ENCODE measurements around the gene STMN3.
A peak's percentile ranks its signal among the peaks of the same experiment; 100 is the strongest.
"Not testable (repeated sequence)": the region's sequence is repeated elsewhere in the genome, so short reads cannot be mapped to it uniquely, and the experiment has no call there.

The STMN3 gene

DNA sequence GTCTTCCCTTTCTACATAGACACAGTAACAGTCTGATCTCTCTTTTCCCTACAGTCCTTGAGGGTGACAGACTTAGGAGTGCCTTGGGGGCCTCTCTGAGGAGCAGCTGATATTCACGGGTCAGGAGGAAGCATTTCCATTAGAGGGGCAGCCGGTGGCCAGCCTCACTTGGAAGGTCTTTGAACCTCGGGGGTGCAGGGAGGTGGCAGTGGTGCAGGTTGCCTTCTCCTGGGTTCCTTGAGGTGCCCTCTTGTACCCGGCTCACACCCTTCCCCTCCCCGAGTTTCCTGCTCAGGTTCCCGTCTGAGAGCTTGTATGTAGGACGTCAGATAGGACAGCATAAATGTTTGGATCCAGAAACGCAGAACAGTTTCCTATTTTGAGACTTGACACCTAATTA, 7.4 kb upstream of the STMN3 start:
- peaks cover 18% of the 10 kb centered on the region for H3K4me1 ChIP-seq (ENCODE audit: control insufficient read depth, insufficient read depth, low read length)
- no peaks in the 10 kb centered on the region for H3K9me3 ChIP-seq (ENCODE audit: control insufficient read depth in 2 of 2, low read length in 2 of 2)
- no peaks in the 10 kb centered on the region for H3K27me3 ChIP-seq (ENCODE audit: control insufficient read depth in 1 of 2, insufficient read depth in 2 of 2, low read length in 2 of 2)
- no peak overlapping the region for H3K27ac ChIP-seq (ENCODE audit: low read length)
- no peak overlapping the region for H3K9ac ChIP-seq (ENCODE audit: low read length in 2 of 2)
- H3K4me3 ChIP-seq (ENCODE audit: low read length in 2 of 2), result no peak overlapping the region
- peaks cover 16 to 22% of the 10 kb centered on the region in 2 donors for H3K36me3 ChIP-seq (ENCODE audit: control insufficient read depth in 2 of 2, insufficient read depth in 2 of 2, low read length in 2 of 2)

DNA sequence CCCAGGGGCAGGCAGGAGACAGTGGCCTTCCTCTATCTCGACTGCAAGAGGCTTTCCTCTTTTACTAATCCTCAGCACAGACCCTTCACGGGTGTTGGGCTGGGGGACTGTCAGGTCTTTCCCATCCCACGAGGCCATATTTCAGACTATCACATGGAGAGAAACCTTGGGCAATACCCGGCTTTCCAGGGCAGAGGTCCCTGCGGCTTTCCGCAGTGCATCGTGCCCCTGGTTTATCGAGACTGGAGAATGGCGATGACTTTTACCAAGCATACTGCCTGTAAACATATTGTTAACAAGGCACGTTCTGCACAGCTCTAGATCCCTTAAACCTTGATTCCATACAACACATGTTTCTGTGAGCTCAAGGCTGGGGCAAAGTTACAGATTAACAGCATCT, 7.0 kb upstream of the STMN3 start:
- not testable (repeated sequence) for H3K9ac ChIP-seq (ENCODE audit: low read length in 2 of 2); H3K27ac ChIP-seq (ENCODE audit: low read length); H3K4me3 ChIP-seq (ENCODE audit: low read length in 2 of 2); H3K9me3 ChIP-seq (ENCODE audit: control insufficient read depth in 2 of 2, low read length in 2 of 2); H3K27me3 ChIP-seq (ENCODE audit: control insufficient read depth in 1 of 2, insufficient read depth in 2 of 2, low read length in 2 of 2)
- Histone ChIP-seq H3K4me1 (ENCODE audit: control insufficient read depth, insufficient read depth, low read length) (peaks cover 18% of the 10 kb centered on the region), H3K36me3 (ENCODE audit: control insufficient read depth in 2 of 2, insufficient read depth in 2 of 2, low read length in 2 of 2) (peaks cover 16 to 22% of the 10 kb centered on the region in 2 donors)

DNA sequence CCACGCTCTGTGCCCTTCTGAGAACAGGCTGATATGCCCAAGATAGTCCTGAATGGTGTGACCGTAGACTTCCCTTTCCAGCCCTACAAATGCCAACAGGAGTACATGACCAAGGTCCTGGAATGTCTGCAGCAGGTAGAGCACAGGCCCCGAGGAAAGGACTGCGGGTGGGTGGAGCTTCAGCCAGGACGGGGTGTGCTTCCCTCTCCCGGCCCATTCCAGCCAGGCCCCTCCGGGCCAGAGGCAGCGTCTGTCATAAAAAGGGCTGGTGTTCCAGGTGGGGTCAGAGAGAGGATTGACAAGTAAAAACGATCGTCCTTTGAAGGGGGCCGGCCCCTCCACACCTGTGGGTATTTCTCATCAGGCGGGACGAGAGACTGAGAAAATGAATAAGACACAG, 6.1 kb upstream of the STMN3 start:
- H3K27me3 ChIP-seq (ENCODE audit: control insufficient read depth in 1 of 2, insufficient read depth in 2 of 2, low read length in 2 of 2), result no peaks in the 10 kb centered on the region
- H3K4me3 ChIP-seq (ENCODE audit: low read length in 2 of 2), result peak overlapping the region; percentile 83 to 93
- peaks cover 16 to 18% of the 10 kb centered on the region in 2 donors for H3K36me3 ChIP-seq (ENCODE audit: control insufficient read depth in 2 of 2, insufficient read depth in 2 of 2, low read length in 2 of 2)
- H3K9ac ChIP-seq (ENCODE audit: low read length in 2 of 2), result peak overlapping the region; percentile 92 to 93
- no peaks in the 10 kb centered on the region for H3K9me3 ChIP-seq (ENCODE audit: control insufficient read depth in 2 of 2, low read length in 2 of 2)
- H3K4me1 ChIP-seq (ENCODE audit: control insufficient read depth, insufficient read depth, low read length), result peaks cover 19% of the 10 kb centered on the region
- peak overlapping the region; percentile 86 for H3K27ac ChIP-seq (ENCODE audit: low read length)

DNA sequence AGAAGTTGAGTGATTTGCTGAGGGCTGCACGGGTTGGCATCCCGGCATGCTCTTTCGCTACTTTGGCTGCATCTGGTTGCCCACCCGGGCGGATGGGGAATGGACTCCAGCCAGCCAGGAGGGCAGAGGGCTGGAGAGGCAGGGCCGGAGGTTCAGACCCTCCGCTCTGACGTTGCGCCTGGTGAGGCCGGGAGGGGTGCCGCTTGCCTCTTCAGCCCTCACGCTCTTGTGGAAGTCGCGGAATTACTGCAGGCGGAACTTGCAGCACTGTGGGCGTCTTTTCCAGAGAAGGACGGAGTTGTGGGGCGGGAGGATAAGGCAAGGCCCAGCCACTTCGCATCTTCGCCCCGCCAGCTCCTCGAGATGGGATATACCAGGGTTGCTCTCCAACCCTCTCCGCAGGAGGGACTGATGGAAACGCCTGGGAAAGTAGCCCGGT, 5.5 kb upstream of the STMN3 start:
- Histone ChIP-seq H3K9ac (ENCODE audit: low read length in 2 of 2) (peak overlapping the region; percentile 92 to 93), H3K27me3 (ENCODE audit: control insufficient read depth in 1 of 2, insufficient read depth in 2 of 2, low read length in 2 of 2) (no peaks in the 10 kb centered on the region), H3K4me3 (ENCODE audit: low read length in 2 of 2) (peak overlapping the region; percentile 83 to 93), H3K9me3 (ENCODE audit: control insufficient read depth in 2 of 2, low read length in 2 of 2) (no peaks in the 10 kb centered on the region), H3K36me3 (ENCODE audit: control insufficient read depth in 2 of 2, insufficient read depth in 2 of 2, low read length in 2 of 2) (peaks cover 16 to 18% of the 10 kb centered on the region in 2 donors), H3K27ac (ENCODE audit: low read length) (peak overlapping the region; percentile 86), H3K4me1 (ENCODE audit: control insufficient read depth, insufficient read depth, low read length) (peaks cover 23% of the 10 kb centered on the region)

DNA sequence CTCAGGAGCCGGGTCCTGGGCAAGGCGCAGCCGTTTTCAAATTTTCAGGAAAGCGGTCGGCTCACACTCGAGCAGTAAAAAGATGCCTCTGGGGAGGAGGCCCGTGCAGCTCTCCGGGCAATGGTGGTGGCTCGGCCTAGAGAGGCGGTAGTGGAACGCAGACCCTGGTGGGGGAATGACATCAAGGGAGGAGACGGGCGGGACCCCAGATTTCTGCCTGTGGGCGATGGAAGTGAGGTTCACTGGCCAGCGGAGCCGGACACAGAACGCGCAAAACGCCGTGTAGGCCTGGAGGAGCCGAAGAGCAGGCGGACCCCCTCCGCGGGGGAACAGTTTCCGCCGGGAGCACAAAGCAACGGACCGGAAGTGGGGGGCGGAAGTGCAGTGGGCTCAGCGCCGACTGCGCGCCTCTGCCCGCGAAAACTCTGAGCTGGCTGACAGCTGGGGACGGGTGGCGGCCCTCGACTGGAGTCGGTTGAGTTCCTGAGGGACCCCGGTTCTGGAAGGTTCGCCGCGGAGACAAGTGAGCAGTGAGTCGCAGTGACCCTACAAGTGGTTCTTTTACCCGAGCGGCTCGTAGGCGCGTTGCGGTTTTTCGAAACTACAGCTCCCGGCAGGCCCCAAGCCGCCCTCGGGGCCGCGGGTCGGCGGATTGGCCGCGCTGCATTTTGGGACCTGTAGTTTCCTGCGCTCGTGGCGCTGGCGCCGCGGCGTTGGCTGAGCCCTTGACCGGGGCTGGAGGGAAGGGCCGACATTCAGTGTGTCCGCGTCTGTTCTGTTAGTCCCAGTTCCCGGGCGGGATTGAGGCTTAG, 4.9 kb upstream of the STMN3 start, which contains the start of gene RTEL1:
TSS of gene RTEL1 (plus strand) at position 376 of the 812 bp plus-strand sequence. CDS start 1,091 bp downstream, outside the sequence.
- Histone ChIP-seq H3K27ac (ENCODE audit: low read length) (peak within 1 kb of the TSS; percentile 86), H3K4me1 (ENCODE audit: control insufficient read depth, insufficient read depth, low read length) (peaks cover 26% of the 10 kb centered on the region), H3K36me3 (ENCODE audit: control insufficient read depth in 2 of 2, insufficient read depth in 2 of 2, low read length in 2 of 2) (peaks cover 14 to 16% of the 10 kb centered on the region in 2 donors)

DNA sequence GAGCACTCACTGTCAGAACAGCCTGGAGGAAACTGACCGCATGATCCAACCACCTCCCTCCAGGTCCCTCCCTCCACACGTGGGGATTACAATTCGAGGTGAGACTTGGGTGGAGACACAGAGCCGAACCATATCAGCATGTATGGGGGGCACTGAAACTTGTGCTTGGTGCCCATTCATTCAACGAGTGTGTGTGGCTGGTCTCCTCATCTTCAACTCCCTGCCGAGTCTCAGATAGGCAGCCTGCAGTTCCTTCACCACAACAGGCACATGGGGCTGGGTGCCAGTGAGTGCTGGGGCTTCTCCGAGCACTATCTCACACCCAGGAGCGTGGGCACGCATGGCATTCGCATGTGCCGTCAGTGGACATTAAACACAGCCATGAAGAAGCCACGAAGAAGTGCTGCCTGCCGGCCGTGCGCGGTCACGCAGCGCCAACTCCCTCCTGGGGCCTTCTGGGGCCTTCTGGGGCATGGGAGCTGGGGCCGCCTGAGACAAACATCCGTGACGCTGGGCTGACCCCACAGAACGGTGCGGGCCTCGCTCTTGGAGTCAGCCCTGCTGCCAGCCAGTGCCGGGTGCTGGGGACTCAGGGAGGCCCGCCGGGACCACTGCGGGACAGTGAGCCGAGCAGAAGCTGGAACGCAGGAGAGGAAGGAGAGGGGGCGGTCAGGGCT, 4.2 kb upstream of the STMN3 start:
- H3K9ac ChIP-seq (ENCODE audit: low read length in 2 of 2), result peak overlapping the region; percentile 92 to 93
- H3K27me3 ChIP-seq (ENCODE audit: control insufficient read depth in 1 of 2, insufficient read depth in 2 of 2, low read length in 2 of 2), result peaks cover 0 to 2% of the 10 kb centered on the region in 2 donors
- H3K36me3 ChIP-seq (ENCODE audit: control insufficient read depth in 2 of 2, insufficient read depth in 2 of 2, low read length in 2 of 2), result peaks cover 7 to 9% of the 10 kb centered on the region in 2 donors
- peak overlapping the region; percentile 83 to 93 for H3K4me3 ChIP-seq (ENCODE audit: low read length in 2 of 2)
- no peaks in the 10 kb centered on the region for H3K9me3 ChIP-seq (ENCODE audit: control insufficient read depth in 2 of 2, low read length in 2 of 2)
- H3K4me1 ChIP-seq (ENCODE audit: control insufficient read depth, insufficient read depth, low read length), result peaks cover 28% of the 10 kb centered on the region
- H3K27ac ChIP-seq (ENCODE audit: low read length), result peak overlapping the region; percentile 86

More for the DNA sequence above, 4.9 kb upstream of the STMN3 start, which contains the start of gene RTEL1:
- no peaks in the 10 kb centered on the region for H3K9me3 ChIP-seq (ENCODE audit: control insufficient read depth in 2 of 2, low read length in 2 of 2)
- H3K4me3 ChIP-seq (ENCODE audit: low read length in 2 of 2), result peak within 1 kb of the TSS; percentile 83 to 93
- H3K9ac ChIP-seq (ENCODE audit: low read length in 2 of 2), result peak within 1 kb of the TSS; percentile 92 to 93
- no peaks in the 10 kb centered on the region for H3K27me3 ChIP-seq (ENCODE audit: control insufficient read depth in 1 of 2, insufficient read depth in 2 of 2, low read length in 2 of 2)

DNA sequence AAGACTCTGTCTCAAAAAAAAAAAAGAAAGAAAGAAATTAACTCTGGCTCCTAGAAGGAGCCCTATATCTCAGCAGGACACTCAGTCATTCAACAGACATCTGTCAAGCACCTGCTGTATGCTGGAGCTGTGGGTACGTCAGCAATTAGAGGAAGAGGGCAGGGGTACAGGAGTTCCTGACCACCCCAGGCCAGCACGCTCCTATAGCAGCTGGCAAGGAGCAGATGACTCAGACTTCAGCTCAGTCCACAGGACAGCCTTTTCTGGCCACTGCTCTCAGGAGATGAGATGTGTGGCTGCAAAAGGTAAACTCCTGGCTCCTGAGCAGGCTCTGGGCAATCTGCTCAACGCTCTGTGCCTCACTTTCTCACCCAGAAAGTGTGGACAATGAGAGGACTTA, 3.2 kb upstream of the STMN3 start:
- Histone ChIP-seq H3K4me1 (ENCODE audit: control insufficient read depth, insufficient read depth, low read length) (peaks cover 38% of the 10 kb centered on the region), H3K9ac (ENCODE audit: low read length in 2 of 2) (no peak overlapping the region), H3K4me3 (ENCODE audit: low read length in 2 of 2) (no peak overlapping the region), H3K27ac (ENCODE audit: low read length) (no peak overlapping the region), H3K36me3 (ENCODE audit: control insufficient read depth in 2 of 2, insufficient read depth in 2 of 2, low read length in 2 of 2) (peaks cover 3 to 6% of the 10 kb centered on the region in 2 donors), H3K9me3 (ENCODE audit: control insufficient read depth in 2 of 2, low read length in 2 of 2) (no peaks in the 10 kb centered on the region), H3K27me3 (ENCODE audit: control insufficient read depth in 1 of 2, insufficient read depth in 2 of 2, low read length in 2 of 2) (peaks cover 0 to 9% of the 10 kb centered on the region in 2 donors)

DNA sequence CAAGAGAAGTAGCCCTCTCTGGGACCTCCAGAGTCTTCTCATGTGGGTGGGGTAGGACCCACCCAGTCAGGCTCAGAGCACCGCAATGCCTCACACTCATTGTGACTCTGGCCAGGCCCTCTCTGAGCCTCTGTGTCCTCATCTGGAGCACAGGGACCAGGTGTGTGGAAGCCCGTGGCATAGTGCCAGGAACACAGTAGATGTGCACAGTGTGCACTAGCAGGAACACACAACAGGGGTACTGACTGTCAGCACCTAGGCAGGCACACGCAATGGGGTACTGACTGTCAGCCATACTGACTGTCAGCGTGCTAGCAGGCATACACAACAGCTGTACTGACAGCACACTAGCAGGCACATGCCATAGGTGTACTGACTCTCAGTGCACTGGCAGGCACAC, 2.0 kb upstream of the STMN3 start:
- Histone ChIP-seq H3K27me3 (ENCODE audit: control insufficient read depth in 1 of 2, insufficient read depth in 2 of 2, low read length in 2 of 2) (peaks cover 0 to 9% of the 10 kb centered on the region in 2 donors), H3K27ac (ENCODE audit: low read length) (no peak overlapping the region), H3K4me1 (ENCODE audit: control insufficient read depth, insufficient read depth, low read length) (peaks cover 38% of the 10 kb centered on the region)

GRCh38 chr20:63653974-63654668, 897 bp upstream of the STMN3 start:
- Histone ChIP-seq H3K27me3 (ENCODE audit: control insufficient read depth in 1 of 2, insufficient read depth in 2 of 2, low read length in 2 of 2) (peaks cover 0 to 9% of the 10 kb centered on the region in 2 donors), H3K4me3 (ENCODE audit: low read length in 2 of 2) (peak overlapping the region; percentile 46 to 73)

More for the DNA sequence above, 2.0 kb upstream of the STMN3 start:
- Histone ChIP-seq H3K4me3 (ENCODE audit: low read length in 2 of 2) (no peak overlapping the region), H3K9ac (ENCODE audit: low read length in 2 of 2) (no peak overlapping the region), H3K36me3 (ENCODE audit: control insufficient read depth in 2 of 2, insufficient read depth in 2 of 2, low read length in 2 of 2) (no peaks in the 10 kb centered on the region), H3K9me3 (ENCODE audit: control insufficient read depth in 2 of 2, low read length in 2 of 2) (no peaks in the 10 kb centered on the region)

GRCh38 chr20:63652192-63652980, 838 bp downstream of the STMN3 start:
- H3K27me3 ChIP-seq (ENCODE audit: control insufficient read depth in 1 of 2, insufficient read depth in 2 of 2, low read length in 2 of 2), result peaks cover 0 to 9% of the 10 kb centered on the region in 2 donors
- H3K27ac ChIP-seq (ENCODE audit: low read length), result no peak overlapping the region
- no peak overlapping the region for H3K9ac ChIP-seq (ENCODE audit: low read length in 2 of 2)
- no peaks in the 10 kb centered on the region for H3K9me3 ChIP-seq (ENCODE audit: control insufficient read depth in 2 of 2, low read length in 2 of 2)
- H3K4me3 ChIP-seq (ENCODE audit: low read length in 2 of 2), result peak overlapping the region in 1 of 2 donors; percentile 78
- peaks cover 26% of the 10 kb centered on the region for H3K4me1 ChIP-seq (ENCODE audit: control insufficient read depth, insufficient read depth, low read length)
- no peaks in the 10 kb centered on the region for H3K36me3 ChIP-seq (ENCODE audit: control insufficient read depth in 2 of 2, insufficient read depth in 2 of 2, low read length in 2 of 2)

More at GRCh38 chr20:63653974-63654668, 897 bp upstream of the STMN3 start:
- no peak overlapping the region for H3K27ac ChIP-seq (ENCODE audit: low read length)
- peaks cover 33% of the 10 kb centered on the region for H3K4me1 ChIP-seq (ENCODE audit: control insufficient read depth, insufficient read depth, low read length)
- no peaks in the 10 kb centered on the region for H3K9me3 ChIP-seq (ENCODE audit: control insufficient read depth in 2 of 2, low read length in 2 of 2)
- H3K9ac ChIP-seq (ENCODE audit: low read length in 2 of 2), result peak overlapping the region in 1 of 2 donors; percentile 29
- no peaks in the 10 kb centered on the region for H3K36me3 ChIP-seq (ENCODE audit: control insufficient read depth in 2 of 2, insufficient read depth in 2 of 2, low read length in 2 of 2)
